G401 (cell line): Measurements from ENCODE around the gene EFHC1. TPM values are rescaled to one million over a fixed set of nuclear protein-coding genes. Genes with fewer than 3 reads are reported as not detected.
A peak's percentile ranks its signal among the peaks of the same experiment; 100 is the strongest.

Experiments used
- DNase-seq: peaks from one replicate; pipeline ENCODE4 v3.0.0-alpha.2; 2015; ENCODE audit warnings: low spot score
- in situ Hi-C: cut with HindIII; loops from 2 replicates; pipeline ENCODE4 v1.10.0; 2016; ENCODE audit warnings: low sequenced_read_pairs, mixed read lengths
- total RNA-seq: library from RNA; depleted of rRNA; stranded (reverse); fragments of >200 nt; shearing (Covaris generic); gene quantifications from 2 replicates; pipeline ENCODE4 v1.2.3, GENCODE V29; 2014

The EFHC1 gene
- total RNA-seq, 1 experiment from 2014 or later: 20.7 TPM

- no peak for DNase-seq
- in situ Hi-C loops: no loop called here
Observed at GRCh38 chr6:52496631-52497030, 76.5 kb downstream of the EFHC1 start.

GRCh38 chr6:52497652-52498408 lies 77.7 kb downstream of the EFHC1 start:
- no peak for DNase-seq
- in situ Hi-C loops: no loop called here

DNA sequence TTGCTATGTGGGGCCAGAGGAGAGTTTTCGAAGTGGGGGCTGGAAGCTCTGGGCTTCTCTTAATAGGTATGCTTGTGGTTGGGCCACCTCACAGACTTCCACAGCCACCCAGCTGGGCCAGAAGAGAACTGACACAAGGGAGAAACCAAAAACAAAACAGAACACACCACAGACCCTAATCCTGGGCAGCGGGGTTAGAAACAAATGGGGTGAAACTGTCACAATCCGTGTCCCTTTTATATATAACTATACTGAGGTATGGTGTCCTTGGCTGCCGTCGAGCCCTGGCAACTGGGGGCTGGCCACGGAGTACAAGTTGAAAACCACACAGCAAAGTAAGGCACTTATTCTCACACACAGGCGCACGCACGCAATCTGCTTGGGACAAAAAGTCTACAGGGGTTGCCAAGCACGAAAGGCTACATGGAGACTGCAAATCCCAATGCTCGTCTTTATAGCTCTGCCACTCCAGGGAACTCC lies 78.4 kb downstream of the EFHC1 start:
- DNase-seq: no peak
- in situ Hi-C loops: no loop called here

DNA sequence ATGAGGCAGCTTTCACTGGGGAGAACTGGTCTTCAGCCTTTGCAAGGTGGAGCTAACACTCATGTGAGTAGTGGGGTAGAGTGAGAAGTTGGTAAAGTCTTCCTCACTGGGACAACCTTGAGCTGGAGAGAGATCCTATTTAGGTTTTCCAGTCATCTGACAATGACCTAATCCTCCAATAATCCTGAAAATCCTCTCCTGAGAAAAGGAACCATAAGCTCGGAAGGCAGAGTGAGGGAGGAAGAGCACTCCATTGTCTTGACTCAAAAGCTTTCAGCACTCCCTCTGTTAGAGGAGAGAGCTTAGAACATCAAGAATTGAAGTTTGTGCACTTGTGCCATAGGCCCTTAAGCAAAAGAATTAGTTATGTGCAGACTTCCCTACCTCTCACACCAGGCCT lies 78.9 kb downstream of the EFHC1 start:
- DNase-seq: no peak
- in situ Hi-C loops: no loop called here

- no peak for DNase-seq
- in situ Hi-C loops: no loop called here
Observed at GRCh38 chr6:52499681-52500236, 79.6 kb downstream of the EFHC1 start.

DNA sequence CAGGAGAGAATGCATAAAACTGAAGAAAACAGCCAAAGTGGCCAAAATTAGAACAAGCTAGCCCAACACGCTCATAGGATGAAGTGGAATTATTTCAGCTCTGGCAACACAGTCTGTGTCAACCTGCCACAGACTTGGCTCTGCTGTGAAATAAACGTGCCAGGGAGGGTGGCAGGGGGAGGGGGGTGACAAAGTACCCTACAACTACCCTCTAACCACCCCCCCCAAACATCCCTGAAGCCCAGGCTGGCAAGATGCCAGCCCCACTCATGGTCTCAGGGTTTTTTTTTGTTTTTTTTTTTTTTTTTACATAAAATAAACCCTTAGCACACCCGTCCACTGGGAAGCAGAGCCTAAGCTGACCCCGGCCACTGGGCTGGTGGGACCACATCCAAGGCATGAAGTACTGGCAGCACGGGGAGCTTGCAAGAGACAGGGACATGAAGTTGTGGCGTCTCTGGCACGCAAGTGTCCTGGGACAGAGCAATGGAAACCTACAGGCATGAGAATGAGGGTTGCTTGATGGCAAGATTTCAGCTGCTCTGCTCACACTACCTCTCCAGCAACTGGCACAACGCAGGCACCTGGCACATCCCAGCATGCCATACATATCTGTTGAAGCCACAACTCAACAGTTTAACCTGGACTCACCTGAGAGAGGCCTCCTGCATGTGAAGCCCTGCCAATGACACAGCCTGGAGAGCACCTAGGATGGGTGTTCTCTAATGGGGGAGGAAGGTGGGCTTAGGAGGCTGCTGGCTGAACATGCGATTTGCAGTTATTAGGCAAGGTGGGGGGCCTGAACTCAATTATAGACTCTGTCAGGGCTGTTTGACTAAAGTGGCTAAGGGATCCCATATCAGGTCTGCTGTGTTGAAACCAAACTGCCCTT lies 80.3 kb downstream of the EFHC1 start:
- DNase-seq: no peak
- in situ Hi-C loops: no loop called here

DNA sequence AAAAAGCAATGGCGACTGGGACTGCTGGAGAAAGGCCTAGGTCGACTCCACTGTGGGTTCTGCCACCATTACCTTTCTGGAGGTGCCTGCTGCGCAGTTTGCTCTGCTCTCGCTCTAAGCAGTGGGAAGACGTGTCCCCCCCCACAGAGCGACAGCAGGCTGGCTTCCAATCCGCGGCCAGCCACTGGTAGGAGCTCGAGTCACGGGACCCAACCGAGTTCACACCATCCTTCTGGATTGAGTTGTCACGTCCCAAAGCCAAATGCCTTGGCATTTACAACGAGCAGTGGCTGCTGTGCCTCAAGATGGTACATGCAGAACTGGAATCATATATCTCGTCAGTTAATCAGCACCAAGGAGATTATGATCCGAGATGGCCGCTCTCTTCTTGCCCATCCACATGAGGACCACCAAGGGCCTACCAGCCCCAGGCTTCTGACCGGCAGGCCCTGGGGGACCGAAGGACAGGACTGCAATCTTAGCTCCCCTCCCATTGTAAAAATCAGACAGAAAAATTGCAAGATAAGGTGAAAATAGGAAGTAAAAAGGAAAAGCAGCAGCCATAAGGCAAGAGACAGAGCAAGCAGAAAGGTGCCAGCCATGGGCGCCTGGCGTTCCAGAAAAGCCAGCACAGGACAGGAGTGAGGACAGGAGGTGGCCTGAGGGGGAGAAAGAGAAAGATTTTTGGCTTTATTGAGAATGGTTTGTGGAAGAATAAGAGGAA lies 82.3 kb downstream of the EFHC1 start:
- in situ Hi-C loops: no loop called here
- peak; percentile 73 for DNase-seq

GRCh38 chr6:52503323-52503747 lies 83.2 kb downstream of the EFHC1 start:
- no peak for DNase-seq
- in situ Hi-C loops: no loop called here

GRCh38 chr6:52503851-52504781 lies 84.0 kb downstream of the EFHC1 start:
- in situ Hi-C loops: no loop called here
- peak; percentile 93 for DNase-seq

DNA sequence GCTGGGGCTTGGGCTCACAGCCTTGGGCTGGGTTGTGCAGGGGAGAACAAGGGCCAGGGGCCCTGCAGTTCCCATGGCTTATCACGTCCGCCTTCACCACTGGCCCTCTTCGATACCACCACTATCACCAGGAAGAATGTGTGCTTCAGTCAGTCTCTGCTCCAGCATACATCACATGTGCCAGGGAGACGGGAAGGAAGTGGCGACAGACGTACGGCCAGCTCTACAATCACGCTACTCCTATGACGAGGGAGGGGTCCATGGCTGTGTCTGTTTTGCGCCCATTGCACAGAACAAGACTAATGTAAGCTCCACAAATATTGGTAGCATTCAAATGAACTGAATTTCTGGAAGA lies 84.6 kb downstream of the EFHC1 start:
- DNase-seq: no peak
- in situ Hi-C loops: no loop called here

- no peak for DNase-seq
- in situ Hi-C loops: no loop called here
Observed at GRCh38 chr6:52505726-52506409, 85.7 kb downstream of the EFHC1 start.

- in situ Hi-C loops: no loop called here
- no peak for DNase-seq
Observed at GRCh38 chr6:52506476-52506875, 86.3 kb downstream of the EFHC1 start.

DNA sequence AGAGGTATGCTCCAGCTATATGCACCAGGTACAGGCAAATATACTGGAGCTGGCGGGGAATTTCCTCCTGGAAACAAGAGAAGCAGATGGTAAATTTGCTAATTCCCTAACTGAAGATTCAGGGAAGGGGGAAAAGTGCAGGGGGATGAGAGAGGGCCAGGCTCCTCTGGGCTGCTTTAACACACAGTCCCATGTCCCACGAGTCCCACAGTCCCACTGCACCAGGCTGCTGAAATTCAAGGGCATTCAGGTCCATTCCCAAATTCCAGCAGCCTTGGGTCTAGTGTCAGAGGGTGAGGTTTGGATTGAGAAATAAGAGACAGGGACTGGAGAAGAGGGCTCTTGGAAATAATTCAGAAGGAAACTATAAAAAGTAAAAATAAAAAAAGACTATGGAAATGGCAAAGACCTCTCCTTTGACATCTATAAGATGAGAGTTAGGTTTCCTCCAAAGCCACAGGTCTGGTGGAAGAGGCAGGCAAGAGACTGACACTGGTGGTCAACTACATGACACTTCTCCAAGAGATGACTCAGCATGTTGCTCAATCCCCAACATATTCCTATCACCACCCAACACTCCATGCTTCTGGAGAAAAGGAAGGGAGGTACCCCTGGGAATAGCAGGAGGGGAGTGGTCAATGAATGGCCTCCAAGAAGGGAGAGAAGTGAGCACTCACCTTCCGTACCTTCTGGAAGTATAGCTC lies 87.6 kb downstream of the EFHC1 start:
- in situ Hi-C loops: no loop called here
- DNase-seq: no peak

- no peak for DNase-seq
- in situ Hi-C loops: no loop called here
Observed at GRCh38 chr6:52508261-52508739, 88.2 kb downstream of the EFHC1 start.

DNA sequence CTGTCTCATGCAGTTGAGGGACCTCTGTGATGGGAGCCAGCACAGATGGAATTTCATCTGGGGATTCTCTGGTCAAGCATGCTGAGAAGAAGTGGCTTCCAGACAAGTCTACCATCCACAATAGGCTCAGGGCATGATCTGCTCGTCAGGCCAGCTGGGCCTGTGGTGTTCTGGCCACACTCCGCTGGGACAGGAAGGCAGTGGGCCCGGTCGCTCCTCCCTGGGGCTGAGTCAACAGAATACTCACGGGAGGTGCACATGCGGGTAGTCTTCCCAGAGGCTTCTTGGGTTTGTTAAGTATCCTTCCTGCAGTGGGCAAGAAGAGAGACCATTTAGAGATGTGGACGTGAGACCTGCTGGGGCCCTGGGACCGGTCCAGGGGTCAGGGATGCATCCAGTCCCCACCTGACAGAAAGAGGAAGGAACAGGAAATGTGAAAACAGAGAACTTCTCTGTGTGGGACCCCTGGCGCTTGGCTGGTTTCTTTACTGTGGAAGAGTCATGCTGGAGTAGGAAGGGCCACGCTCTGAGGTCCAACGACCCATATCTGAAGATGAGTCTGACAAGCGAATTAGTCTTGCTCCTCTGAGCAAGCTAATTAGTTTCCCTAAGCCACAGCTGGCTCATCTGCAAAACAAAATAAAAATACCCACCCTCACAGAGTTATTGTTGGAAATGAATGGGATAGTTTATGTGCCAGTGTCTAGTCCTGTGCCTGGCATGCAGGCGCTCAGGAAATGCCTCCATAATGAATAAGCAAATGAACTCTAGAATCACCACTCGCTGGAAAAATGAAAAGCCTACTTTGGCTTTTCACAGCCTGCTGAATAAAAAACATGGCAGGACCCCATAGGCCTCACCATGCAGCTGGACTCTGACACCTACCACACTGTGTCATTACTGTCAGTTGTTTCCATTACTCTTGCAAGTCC lies 89.4 kb downstream of the EFHC1 start:
- in situ Hi-C loops: no loop called here
- DNase-seq: no peak

DNA sequence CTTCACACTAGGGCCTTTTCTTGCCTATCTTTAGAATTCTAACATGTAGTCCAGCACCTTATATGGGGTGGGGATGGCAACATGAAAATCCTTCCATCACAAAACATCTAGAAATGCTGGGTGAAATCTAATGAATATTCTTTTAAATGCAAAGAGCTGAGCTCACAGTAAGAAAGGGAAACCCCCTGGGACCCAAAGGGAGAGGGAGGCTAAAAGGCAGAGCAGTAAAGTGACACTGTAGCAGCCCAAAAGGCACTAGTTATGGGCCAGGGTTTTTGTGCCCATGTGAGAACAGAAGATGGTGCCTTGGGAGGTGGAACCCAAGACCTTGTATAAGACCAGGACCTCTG lies 90.0 kb downstream of the EFHC1 start:
- in situ Hi-C loops: no loop called here
- DNase-seq: no peak
